Stomach (tissue), 4 donors: ENCODE measurements around the gene CYTH1.

Experiments used
- EP300 ChIP-seq: sonication (generic); formaldehyde crosslinking; IDR thresholded peaks from one replicate; pipeline ENCODE4 v1.6.1; 2017; ENCODE audit warnings: antibody characterized with exemption
- POLR2A ChIP-seq, 4 donors: fragments of 450-650 bp; IDR thresholded peaks; one replicate each; pipeline ENCODE4 v1.6.1; 2016; ENCODE audit warnings: antibody characterized with exemption in 4 of 4, control low read depth in 2 of 4, mild to moderate bottlenecking in 1 of 4, moderate library complexity in 1 of 4
- POLR2AphosphoS5 ChIP-seq, 3 donors: sonication (generic); formaldehyde crosslinking; IDR thresholded peaks; one replicate each; pipeline ENCODE4 v1.6.1; 2016; ENCODE audit warnings: antibody characterized with exemption in 3 of 3
- TF ChIP-seq, protein P1 (sequence below), 7 experiments: fragments of 450-650 bp in 4 of 7; fragments of 200-600 bp in 3 of 7; sonication (generic) in 3 of 7; IDR thresholded peaks; one replicate each; pipeline ENCODE4 v1.5.1; 2016 to 2019; ENCODE audit warnings: antibody characterized with exemption in 7 of 7, control low read depth in 2 of 7, mild to moderate bottlenecking in 1 of 7

- TF ChIP-seq, protein P1, sequence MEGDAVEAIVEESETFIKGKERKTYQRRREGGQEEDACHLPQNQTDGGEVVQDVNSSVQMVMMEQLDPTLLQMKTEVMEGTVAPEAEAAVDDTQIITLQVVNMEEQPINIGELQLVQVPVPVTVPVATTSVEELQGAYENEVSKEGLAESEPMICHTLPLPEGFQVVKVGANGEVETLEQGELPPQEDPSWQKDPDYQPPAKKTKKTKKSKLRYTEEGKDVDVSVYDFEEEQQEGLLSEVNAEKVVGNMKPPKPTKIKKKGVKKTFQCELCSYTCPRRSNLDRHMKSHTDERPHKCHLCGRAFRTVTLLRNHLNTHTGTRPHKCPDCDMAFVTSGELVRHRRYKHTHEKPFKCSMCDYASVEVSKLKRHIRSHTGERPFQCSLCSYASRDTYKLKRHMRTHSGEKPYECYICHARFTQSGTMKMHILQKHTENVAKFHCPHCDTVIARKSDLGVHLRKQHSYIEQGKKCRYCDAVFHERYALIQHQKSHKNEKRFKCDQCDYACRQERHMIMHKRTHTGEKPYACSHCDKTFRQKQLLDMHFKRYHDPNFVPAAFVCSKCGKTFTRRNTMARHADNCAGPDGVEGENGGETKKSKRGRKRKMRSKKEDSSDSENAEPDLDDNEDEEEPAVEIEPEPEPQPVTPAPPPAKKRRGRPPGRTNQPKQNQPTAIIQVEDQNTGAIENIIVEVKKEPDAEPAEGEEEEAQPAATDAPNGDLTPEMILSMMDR (IDR thresholded peaks at IDR 0.05) = no peak
- TF ChIP-seq POLR2A (IDR thresholded peaks at IDR 0.05) (no peak), POLR2AphosphoS5 (IDR thresholded peaks at IDR 0.05) (no peak), EP300 (no peak)
These were observed 107.3 kb downstream of the CYTH1 start for GRCh38 chr17:78674595-78675315.
